SK-N-SH (cell line): ENCODE measurements around the gene PRDM5.

Experiments
- CTCF ChIP-seq: fragments of 200-600 bp; sonication (generic); IDR thresholded peaks from 2 replicates; pipeline ENCODE4 v1.6.1; 2017; ENCODE audit warnings: antibody characterized with exemption, mild to moderate bottlenecking, moderate library complexity
- ELF1 ChIP-seq: IDR thresholded peaks from 2 replicates; pipeline ENCODE4 v1.4.0; 2012
- EP300 ChIP-seq, 2 experiments: IDR thresholded peaks; 2 replicates each; pipeline versions ENCODE4 v1.4.0 to v1.6.1; 2012; ENCODE audit warnings: borderline replicate concordance in 1 of 2, low read depth in 1 of 2, low read length in 1 of 2
- FOSL2 ChIP-seq: IDR thresholded peaks from 2 replicates; pipeline ENCODE4 v1.4.0; 2012; ENCODE audit warnings: low read depth, mild to moderate bottlenecking, moderate library complexity, borderline replicate concordance
- GABPA ChIP-seq: IDR thresholded peaks from 2 replicates; pipeline ENCODE4 v1.4.0; 2012; ENCODE audit warnings: low read depth, mild to moderate bottlenecking
- IRF3 ChIP-seq: fragments of 150-350 bp; IDR thresholded peaks from 2 replicates; pipeline ENCODE4 v1.6.1; 2016; ENCODE audit warnings: mild to moderate bottlenecking, low read depth, low read length
- MXI1 ChIP-seq: IDR thresholded peaks from 2 replicates; pipeline ENCODE4 v1.6.1; 2012; ENCODE audit warnings: mild to moderate bottlenecking, low read depth, low read length, improper control_type of control experiment
- NRF1 ChIP-seq: IDR thresholded peaks from 2 replicates; pipeline ENCODE4 v1.6.1; 2012; ENCODE audit warnings: low read depth, mild to moderate bottlenecking, low read length
- POLR2AphosphoS5 ChIP-seq: IDR thresholded peaks from 2 replicates; pipeline ENCODE4 v1.6.1; 2012; ENCODE audit warnings: low read depth, low read length
- TAF1 ChIP-seq: IDR thresholded peaks from 2 replicates; pipeline ENCODE4 v1.6.1; 2012; ENCODE audit warnings: low read depth, mild to moderate bottlenecking, low read length, moderate library complexity, borderline replicate concordance
- TCF12 ChIP-seq: IDR thresholded peaks from 2 replicates; pipeline ENCODE4 v1.4.0; 2012
- TEAD4 ChIP-seq: IDR thresholded peaks from 2 replicates; pipeline ENCODE4 v1.4.0; 2012; ENCODE audit warnings: mild to moderate bottlenecking, borderline replicate concordance; ENCODE audit not compliant: insufficient read depth
- TF ChIP-seq, protein P1 (sequence below): IDR thresholded peaks from 2 replicates; pipeline ENCODE4 v1.4.0; 2012; ENCODE audit warnings: low read depth, borderline replicate concordance
- TF ChIP-seq, protein P2 (sequence below): fragments of 150-350 bp; IDR thresholded peaks from 2 replicates; pipeline ENCODE4 v1.6.1; 2017; ENCODE audit warnings: antibody characterized with exemption, low read length, low read depth, borderline replicate concordance

- no peak for TF ChIP-seq IRF3
- TF ChIP-seq ELF1: no peak
- no peak for TF ChIP-seq POLR2AphosphoS5
- TF ChIP-seq CTCF: no peak
- TF ChIP-seq TEAD4: no peak
- TF ChIP-seq, protein P1, sequence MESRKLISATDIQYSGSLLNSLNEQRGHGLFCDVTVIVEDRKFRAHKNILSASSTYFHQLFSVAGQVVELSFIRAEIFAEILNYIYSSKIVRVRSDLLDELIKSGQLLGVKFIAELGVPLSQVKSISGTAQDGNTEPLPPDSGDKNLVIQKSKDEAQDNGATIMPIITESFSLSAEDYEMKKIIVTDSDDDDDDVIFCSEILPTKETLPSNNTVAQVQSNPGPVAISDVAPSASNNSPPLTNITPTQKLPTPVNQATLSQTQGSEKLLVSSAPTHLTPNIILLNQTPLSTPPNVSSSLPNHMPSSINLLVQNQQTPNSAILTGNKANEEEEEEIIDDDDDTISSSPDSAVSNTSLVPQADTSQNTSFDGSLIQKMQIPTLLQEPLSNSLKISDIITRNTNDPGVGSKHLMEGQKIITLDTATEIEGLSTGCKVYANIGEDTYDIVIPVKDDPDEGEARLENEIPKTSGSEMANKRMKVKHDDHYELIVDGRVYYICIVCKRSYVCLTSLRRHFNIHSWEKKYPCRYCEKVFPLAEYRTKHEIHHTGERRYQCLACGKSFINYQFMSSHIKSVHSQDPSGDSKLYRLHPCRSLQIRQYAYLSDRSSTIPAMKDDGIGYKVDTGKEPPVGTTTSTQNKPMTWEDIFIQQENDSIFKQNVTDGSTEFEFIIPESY: no peak
- TF ChIP-seq TCF12: no peak
- TF ChIP-seq FOSL2: no peak
- TF ChIP-seq EP300 (IDR thresholded peaks at IDR 0.05; ENCODE audit: borderline replicate concordance in 1 of 2, low read depth in 1 of 2, low read length in 1 of 2): no peak
- TF ChIP-seq, protein P2, sequence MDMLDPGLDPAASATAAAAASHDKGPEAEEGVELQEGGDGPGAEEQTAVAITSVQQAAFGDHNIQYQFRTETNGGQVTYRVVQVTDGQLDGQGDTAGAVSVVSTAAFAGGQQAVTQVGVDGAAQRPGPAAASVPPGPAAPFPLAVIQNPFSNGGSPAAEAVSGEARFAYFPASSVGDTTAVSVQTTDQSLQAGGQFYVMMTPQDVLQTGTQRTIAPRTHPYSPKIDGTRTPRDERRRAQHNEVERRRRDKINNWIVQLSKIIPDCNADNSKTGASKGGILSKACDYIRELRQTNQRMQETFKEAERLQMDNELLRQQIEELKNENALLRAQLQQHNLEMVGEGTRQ: no peak
- TF ChIP-seq TAF1: no peak
- TF ChIP-seq GABPA: no peak
- TF ChIP-seq NRF1: no peak
- TF ChIP-seq MXI1: no peak
These were observed 172.4 kb downstream of the PRDM5 start for GRCh38 chr4:120750152-120750525.
